Measurements from ENCODE around the gene ATP1B3.
"Not testable (repeated sequence)": the region's sequence is repeated elsewhere in the genome, so short reads cannot be mapped to it uniquely, and the experiment has no call there.

ATP1B3 gene

GRCh38 chr3:141909408-141909807 lies 33.0 kb downstream of the ATP1B3 start:
- no peak for DNase-seq

GRCh38 chr3:141909986-141910385 lies 33.5 kb downstream of the ATP1B3 start:
- DNase-seq: not testable (repeated sequence)

GRCh38 chr3:141913150-141913811 lies 36.8 kb downstream of the ATP1B3 start:
- peak; percentile 14 for DNase-seq

GRCh38 chr3:141914311-141914710 lies 37.9 kb downstream of the ATP1B3 start:
- DNase-seq: no peak

GRCh38 chr3:141915016-141915415 lies 38.6 kb downstream of the ATP1B3 start:
- no peak for DNase-seq

- DNase-seq: no peak
Observed at GRCh38 chr3:141915766-141916165, 39.3 kb downstream of the ATP1B3 start.

- no peak for DNase-seq
Observed at GRCh38 chr3:141920701-141921100, 44.3 kb downstream of the ATP1B3 start.

- DNase-seq: no peak
Observed at GRCh38 chr3:141921316-141921715, 44.9 kb downstream of the ATP1B3 start.

- not testable (repeated sequence) for DNase-seq
Observed at GRCh38 chr3:141925677-141926076, 49.2 kb downstream of the ATP1B3 start.

- DNase-seq: no peak
Observed at GRCh38 chr3:141926929-141927328, 50.5 kb downstream of the ATP1B3 start.

- DNase-seq: no peak
Observed at GRCh38 chr3:141928631-141929270, 52.3 kb downstream of the ATP1B3 start.

GRCh38 chr3:141929341-141929995 lies 53.0 kb downstream of the ATP1B3 start:
- DNase-seq: no peak

GRCh38 chr3:141930801-141931200 lies 54.4 kb downstream of the ATP1B3 start:
- DNase-seq: no peak

GRCh38 chr3:141933421-141934300 lies 57.2 kb downstream of the ATP1B3 start:
- DNase-seq: no peak

- no peak for DNase-seq
Observed at GRCh38 chr3:141934354-141934753, 57.9 kb downstream of the ATP1B3 start.

- no peak for DNase-seq
Observed at GRCh38 chr3:141938011-141938500, 61.6 kb downstream of the ATP1B3 start.

GRCh38 chr3:141939759-141940158 lies 63.3 kb downstream of the ATP1B3 start:
- no peak for DNase-seq

GRCh38 chr3:141940194-141940776 lies 63.8 kb downstream of the ATP1B3 start:
- DNase-seq: peak; percentile 69

- no peak for DNase-seq
Observed at GRCh38 chr3:141941093-141941492, 64.7 kb downstream of the ATP1B3 start.

- no peak for DNase-seq
Observed at GRCh38 chr3:141942006-141942405, 65.6 kb downstream of the ATP1B3 start.

GRCh38 chr3:141945726-141946485 lies 69.5 kb downstream of the ATP1B3 start:
- no peak for DNase-seq

GRCh38 chr3:141949399-141949798 lies 73.0 kb downstream of the ATP1B3 start:
- no peak for DNase-seq
